HG03064 (cell line): Measurements from ENCODE around the gene PDE6H.

Experiments
- ATAC-seq: cut with Tn5 transposase; IDR thresholded peaks from one replicate; pipeline ENCODE4 v1.9.1; 2021; ENCODE audit warnings: low read depth; ENCODE audit not compliant: unreplicated experiment

The PDE6H gene

DNA sequence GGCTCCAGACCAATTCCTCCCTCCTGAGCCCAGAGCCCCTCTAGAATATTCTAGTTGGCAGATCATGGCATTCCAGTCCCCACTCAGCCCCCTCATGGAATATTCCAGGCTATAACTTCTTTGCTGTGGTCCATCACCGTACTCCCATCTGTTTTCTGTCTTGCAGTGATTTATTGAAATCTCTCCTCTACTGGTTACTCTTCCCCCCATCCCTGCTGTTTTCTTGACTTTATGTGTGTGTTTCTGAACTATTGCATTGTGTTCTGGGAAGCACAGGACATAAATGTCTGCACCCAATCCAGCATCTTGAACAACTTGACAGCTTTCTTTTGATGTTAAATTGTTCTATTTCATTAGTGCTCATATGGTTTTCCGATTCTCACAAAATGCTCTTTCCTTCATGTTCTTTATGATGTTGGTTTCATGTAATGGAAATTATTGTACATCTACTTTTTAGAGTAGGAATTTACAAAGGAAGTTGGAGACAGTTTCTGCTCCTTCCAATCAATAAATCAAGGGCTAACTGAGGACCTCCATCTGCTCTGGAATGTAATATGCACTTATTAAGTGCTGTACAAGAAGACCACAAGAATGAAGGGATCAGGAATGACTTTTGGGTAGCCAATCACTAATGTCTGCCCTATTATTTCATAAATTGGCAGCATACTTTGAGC, 26.3 kb downstream of the PDE6H start:
- no peak for ATAC-seq

DNA sequence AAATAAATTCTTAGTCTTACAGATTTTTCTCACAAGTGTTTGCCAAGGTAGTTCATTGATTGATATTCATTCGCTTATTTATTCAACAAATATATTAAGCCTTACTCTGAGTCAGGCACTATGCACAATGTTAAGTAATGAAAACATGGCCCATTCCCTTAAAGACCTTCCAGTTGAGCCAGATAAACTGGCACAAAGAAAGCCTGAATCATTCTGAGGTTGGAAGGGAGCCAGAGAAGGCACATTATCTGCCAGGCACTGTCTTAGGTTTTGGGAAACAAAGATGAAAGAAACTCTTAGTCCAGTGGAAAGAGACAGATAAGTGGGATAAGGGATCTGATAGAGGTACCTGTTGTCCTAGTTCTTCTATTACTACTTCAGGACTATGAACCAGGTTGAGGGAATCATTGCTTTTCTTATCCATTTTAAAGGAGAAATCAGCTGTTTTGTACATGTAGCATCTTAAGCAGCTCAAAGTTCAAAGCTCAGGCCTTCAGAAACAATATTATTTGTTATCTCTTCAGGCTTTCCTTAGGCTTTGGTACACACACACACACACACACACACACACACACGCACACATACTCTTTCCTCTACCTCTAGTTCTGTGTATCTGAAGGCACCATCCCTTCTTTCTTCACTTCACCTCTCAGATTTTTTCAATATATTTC, 27.0 kb downstream of the PDE6H start:
- ATAC-seq, result no peak

DNA sequence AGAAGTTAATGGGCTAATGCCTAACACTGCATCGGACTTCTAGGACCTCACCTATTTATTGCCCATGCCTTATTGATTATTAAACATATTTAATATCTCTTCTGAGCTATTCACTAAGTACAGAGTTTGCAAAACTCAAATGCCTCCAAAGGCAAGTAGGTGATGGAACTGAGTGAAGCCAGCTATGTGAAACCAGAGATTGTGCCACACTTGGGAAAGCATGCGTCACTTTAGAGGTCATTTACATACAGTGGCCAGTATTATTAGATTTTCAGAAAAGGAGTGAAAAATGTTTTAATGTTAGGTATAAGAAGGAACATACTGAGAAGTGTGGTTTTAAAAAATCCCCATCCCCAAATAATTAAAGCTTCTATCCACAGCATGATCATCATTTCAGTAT, 27.7 kb downstream of the PDE6H start:
- no peak for ATAC-seq

DNA sequence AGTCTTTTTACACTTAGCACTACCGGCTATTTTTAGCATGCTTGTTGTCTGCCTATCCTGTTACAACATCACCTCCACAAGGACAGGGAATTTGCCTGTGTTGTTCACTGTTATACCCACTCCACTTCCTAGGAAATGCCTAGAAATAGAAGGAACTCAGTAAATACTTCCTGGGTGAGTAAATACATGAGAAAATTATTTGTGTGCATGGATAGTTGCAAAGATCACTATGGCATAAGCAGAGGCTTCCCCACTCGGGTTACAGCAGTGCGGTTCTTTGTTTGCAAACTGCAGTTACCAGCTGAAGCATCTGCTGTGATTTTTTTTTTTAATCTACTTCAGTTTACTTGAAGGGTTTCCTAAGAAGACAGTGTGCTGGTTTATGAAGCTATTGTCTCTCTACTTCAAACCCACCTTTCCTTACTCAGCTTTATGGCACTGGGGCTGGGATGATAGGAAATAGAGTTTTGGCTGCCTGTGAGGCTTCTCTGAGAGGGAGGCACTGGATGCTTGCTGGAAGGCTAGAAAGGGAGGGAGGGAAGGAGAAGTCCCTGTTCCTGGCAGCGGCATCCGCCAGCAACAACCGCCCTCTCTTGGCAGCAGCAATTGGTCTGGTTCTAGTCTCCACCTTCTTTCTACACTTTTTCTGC, 29.0 kb downstream of the PDE6H start:
- ATAC-seq, result no peak

DNA sequence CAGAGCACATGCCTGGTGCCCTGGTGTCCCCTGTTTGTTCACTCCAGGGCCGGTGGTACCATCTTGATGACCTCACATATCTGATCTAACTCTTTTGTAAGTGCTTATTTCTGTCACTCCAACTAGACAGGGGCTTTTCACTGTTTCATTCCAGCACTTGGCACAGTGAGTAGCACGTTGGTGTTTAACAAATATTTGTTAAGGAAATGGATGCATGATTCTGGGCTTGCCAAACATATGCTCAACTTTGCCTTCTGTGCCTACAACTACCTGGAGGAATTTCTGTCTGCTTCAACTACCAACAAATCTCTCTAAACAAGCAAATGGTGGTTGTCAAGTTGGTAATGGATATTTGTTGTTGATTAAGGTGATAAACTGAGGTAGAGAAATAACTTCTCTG, 31.6 kb downstream of the PDE6H start:
- ATAC-seq, result no peak

DNA sequence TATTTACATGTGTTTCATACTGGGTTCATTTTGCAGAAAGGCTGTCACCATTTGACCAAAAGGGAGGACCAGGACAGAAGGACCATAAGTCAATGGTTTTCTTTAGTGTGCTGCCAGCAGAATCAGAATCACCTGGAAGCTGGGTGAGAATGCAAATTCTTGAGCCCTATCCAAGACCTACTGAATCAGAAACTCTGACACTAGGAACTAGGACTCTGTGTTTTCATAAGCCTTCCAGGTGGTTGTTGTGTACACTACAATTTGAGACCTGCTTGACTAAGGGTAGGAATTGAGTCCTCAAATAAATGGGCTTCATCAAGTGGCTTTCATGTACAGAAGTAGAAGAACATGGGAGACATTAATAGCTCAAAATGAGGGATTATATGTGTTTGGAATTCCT, 32.2 kb downstream of the PDE6H start:
- no peak for ATAC-seq

DNA sequence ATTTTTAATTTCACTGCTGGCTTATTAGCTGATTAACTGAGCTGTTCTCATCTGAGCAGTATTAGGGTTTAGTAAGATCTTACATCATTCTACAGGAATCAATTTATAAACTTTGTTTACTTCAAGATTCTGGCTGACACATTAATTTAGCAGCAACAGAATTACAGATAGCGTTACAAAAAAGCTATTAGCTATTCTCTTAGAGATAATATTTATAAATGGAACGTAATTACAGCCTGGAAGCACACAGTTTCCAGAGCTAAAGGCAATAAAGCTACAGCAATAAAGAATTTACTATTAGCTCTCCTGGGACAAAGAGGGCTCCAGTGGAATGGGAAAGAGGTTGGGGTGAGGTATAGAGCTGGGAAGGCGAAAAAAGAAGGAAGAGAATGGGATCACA, 34.7 kb downstream of the PDE6H start:
- ATAC-seq, result no peak

DNA sequence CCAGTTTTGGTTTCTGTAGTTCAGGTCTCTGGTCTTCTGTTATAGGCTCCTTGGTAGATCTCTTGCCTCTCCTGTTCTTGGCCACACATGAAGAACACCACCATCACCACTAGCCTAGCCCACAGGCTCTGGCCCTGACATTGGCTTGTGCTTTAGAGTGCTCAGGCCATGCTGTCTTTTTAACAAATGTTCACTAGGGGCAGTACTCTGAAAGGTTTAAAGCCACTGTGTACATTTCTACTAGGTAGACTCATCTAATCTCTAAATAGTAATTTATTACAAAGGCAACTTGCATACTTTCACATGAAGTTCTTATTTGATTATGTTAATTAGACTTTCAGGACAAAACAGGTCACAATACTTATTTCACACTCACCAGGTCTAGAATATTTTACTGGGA, 38.3 kb downstream of the PDE6H start:
- ATAC-seq, result no peak

DNA sequence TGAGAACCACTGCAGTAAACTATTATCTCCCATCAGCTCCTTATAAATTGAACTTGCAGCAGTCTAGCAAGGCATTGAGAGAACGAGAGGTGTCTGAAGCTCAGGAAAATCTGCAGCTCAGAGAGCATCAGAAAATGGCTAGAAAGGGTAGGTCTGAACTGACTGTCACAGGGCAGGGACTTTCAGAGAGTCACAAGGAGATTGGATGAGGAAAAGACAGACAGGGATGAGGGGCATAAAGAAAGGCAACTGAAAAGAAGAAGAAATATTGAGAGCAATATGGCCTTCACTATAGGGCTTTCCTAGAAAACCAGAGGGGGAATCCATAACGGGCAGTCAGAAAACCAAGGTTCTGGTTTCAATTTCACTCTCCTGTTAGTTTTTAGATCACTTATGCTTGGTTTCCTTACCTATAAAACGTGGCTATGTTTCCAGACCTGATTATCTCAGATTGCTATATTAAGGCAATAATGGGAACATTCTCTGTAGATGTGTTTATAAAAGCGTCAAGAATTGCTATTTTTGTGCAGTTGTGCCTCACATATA, 40.9 kb downstream of the PDE6H start:
- ATAC-seq, result no peak

DNA sequence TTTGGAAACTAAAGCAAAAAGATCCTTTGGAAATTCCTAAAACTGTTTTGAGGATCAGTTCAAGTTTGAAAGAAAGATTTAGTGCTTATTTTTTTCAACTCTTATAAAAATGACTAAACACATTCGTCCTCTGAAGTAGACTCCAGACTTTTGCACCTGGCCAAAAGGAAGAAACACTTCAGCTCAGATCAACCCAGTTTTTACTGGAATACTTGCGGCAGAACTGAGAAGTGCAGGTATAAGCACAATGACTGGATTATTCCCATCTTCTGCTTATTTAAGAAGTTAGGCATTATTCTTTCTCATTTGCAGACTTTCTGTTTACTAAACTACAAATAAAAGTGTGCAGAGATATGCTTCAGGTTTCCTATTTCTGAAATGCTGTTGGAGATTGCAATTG, 41.9 kb downstream of the PDE6H start:
- ATAC-seq, result no peak

DNA sequence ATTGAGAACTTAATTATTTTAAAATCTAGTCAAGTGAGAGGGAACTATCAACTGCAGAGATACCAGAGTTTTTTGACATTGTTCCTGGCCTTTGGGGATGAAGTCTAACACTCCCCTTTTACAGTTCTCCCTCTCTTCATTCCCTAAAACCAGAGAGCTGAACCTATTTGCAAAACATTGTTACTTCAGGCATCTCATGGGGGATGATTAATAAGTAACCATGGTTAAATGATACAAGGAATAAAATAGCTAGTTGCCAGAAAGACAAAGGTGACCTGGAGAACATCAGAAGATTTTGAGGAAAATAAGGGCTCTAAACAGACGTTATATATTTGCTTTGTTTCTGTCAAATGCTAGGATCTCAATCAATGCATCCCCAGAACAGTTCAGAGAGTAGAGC, 42.3 kb downstream of the PDE6H start:
- no peak for ATAC-seq

DNA sequence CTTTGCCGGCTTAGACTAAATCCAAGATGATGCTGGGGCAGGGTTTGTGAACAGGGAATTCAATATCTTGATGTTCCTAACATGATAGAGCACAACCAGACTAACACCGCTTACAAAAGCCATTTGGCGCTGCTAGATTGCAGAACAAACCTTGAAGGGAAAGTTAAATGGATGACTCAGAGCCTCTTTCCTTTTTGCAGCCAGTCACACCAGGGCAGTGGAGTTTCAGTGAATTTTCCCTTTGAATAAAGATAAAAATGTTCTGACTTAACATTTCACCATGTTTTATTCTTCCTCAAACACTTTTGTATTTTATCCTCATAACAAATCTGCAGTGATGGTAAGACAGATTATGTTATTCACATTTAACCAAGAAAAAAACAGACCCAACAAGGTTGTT, 47.3 kb downstream of the PDE6H start:
- ATAC-seq, result no peak
